HEK293 (cell line): Measurements from ENCODE around the gene MPZL2.

ENCODE experiments used
- CTCF ChIA-PET: fragments of 350-600 bp; formaldehyde crosslinking; extraction: SDS; loops from one replicate; lab custom pipeline; 2021; ENCODE audit warnings: antibody characterized with exemption; lab: Yijun Ruan, JAX
- POLR2A ChIA-PET: fragments of 300-600 bp; formaldehyde crosslinking; extraction: SDS; loops from one replicate; lab custom pipeline; 2020; ENCODE audit warnings: antibody characterized with exemption, inconsistent platforms; lab: Yijun Ruan, JAX
- H3K27ac ChIP-seq: fragments of 200-500 bp; sonication (Bioruptor generic); 2 replicates; pipeline ENCODE4 v1.5.1; 2014; ENCODE audit warnings: low read depth, low read length, control low read depth, inconsistent platforms; ENCODE audit errors: extremely low read depth
- H3K36me3 ChIP-seq, 2 experiments: fragments of 200-500 bp in 1 of 2; sonication (Bioruptor generic) in 1 of 2; 1 replicate in 1 of 2; 2 replicates in 1 of 2; pipeline ENCODE4 v1.5.1; 2014 to 2017; ENCODE audit warnings: inconsistent platforms in 2 of 2, low read length in 2 of 2; ENCODE audit not compliant: control insufficient read depth in 2 of 2, insufficient read depth in 1 of 2
- H3K4me1 ChIP-seq: fragments of 200-500 bp; sonication (Bioruptor generic); 2 replicates; pipeline ENCODE4 v1.5.1; 2014; ENCODE audit warnings: mild to moderate bottlenecking, low read length, inconsistent platforms; ENCODE audit not compliant: control insufficient read depth, insufficient read depth
- H3K4me3 ChIP-seq: 2 replicates; pipeline ENCODE4 v1.5.1; 2011; ENCODE audit warnings: low read depth, mild to moderate bottlenecking, control low read depth, low read length, moderate library complexity
- H3K9me3 ChIP-seq: fragments of 200-500 bp; sonication (Bioruptor generic); 2 replicates; pipeline ENCODE4 v1.5.1; 2014; ENCODE audit warnings: low read depth, low read length, inconsistent platforms; ENCODE audit not compliant: control insufficient read depth, insufficient read depth
- MZF1 ChIP-seq: fragments of 450-650 bp; formaldehyde crosslinking; IDR thresholded peaks from 2 replicates; pipeline ENCODE4 v1.5.1; 2017; ENCODE audit warnings: missing biosample characterization, missing genetic modification characterization, borderline replicate concordance
- OVOL3 ChIP-seq: fragments of 450-650 bp; formaldehyde crosslinking; IDR thresholded peaks from 2 replicates; pipeline ENCODE4 v1.5.1; 2016; ENCODE audit warnings: missing biosample characterization, missing genetic modification characterization
- SP2 ChIP-seq: fragments of 450-650 bp; formaldehyde crosslinking; IDR thresholded peaks from 2 replicates; pipeline ENCODE4 v1.5.1; 2016; ENCODE audit warnings: missing biosample characterization, missing genetic modification characterization
- ZNF175 ChIP-seq: fragments of 450-650 bp; formaldehyde crosslinking; IDR thresholded peaks from 2 replicates; pipeline ENCODE4 v1.5.1; 2016; ENCODE audit warnings: missing biosample characterization, missing genetic modification characterization
- ZNF2 ChIP-seq: fragments of 450-650 bp; formaldehyde crosslinking; IDR thresholded peaks from 2 replicates; pipeline ENCODE4 v1.5.1; 2016; ENCODE audit warnings: missing biosample characterization, missing genetic modification characterization
- ZNF23 ChIP-seq: fragments of 450-650 bp; formaldehyde crosslinking; IDR thresholded peaks from 2 replicates; pipeline ENCODE4 v1.5.1; 2016; ENCODE audit warnings: missing biosample characterization, missing genetic modification characterization, borderline replicate concordance
- ZNF335 ChIP-seq: fragments of 450-650 bp; formaldehyde crosslinking; conservative IDR thresholded peaks from 2 replicates; pipeline ENCODE4 v1.5.1; 2016; ENCODE audit warnings: missing biosample characterization, missing genetic modification characterization
- ZNF548 ChIP-seq: fragments of 450-650 bp; formaldehyde crosslinking; IDR thresholded peaks from 2 replicates; pipeline ENCODE4 v1.5.1; 2016; ENCODE audit warnings: missing biosample characterization, missing genetic modification characterization
- ZNF610 ChIP-seq: fragments of 450-650 bp; formaldehyde crosslinking; IDR thresholded peaks from 2 replicates; pipeline ENCODE4 v1.5.1; 2016; ENCODE audit warnings: missing biosample characterization, missing genetic modification characterization, borderline replicate concordance
- ZNF629 ChIP-seq: fragments of 450-650 bp; formaldehyde crosslinking; IDR thresholded peaks from 2 replicates; pipeline ENCODE4 v1.5.1; 2017; ENCODE audit warnings: missing biosample characterization, missing genetic modification characterization
- ZNF660 ChIP-seq: fragments of 450-650 bp; IDR thresholded peaks from 2 replicates; pipeline ENCODE4 v1.5.1; 2018; ENCODE audit warnings: missing biosample characterization, mild to moderate bottlenecking, missing genetic modification characterization
- TF ChIP-seq, protein P1 (sequence below): fragments of 450-650 bp; IDR thresholded peaks from 2 replicates; pipeline ENCODE4 v1.5.1; 2018; ENCODE audit warnings: missing biosample characterization, missing genetic modification characterization
- TF ChIP-seq, protein P2 (sequence below): fragments of 450-650 bp; formaldehyde crosslinking; IDR thresholded peaks from 2 replicates; pipeline ENCODE4 v1.5.1; 2016; ENCODE audit warnings: missing biosample characterization, missing genetic modification characterization
- TF ChIP-seq, protein P3 (sequence below): fragments of 450-650 bp; formaldehyde crosslinking; IDR thresholded peaks from 2 replicates; pipeline ENCODE4; 2016; ENCODE audit warnings: missing biosample characterization, missing genetic modification characterization

MPZL2 gene

DNA sequence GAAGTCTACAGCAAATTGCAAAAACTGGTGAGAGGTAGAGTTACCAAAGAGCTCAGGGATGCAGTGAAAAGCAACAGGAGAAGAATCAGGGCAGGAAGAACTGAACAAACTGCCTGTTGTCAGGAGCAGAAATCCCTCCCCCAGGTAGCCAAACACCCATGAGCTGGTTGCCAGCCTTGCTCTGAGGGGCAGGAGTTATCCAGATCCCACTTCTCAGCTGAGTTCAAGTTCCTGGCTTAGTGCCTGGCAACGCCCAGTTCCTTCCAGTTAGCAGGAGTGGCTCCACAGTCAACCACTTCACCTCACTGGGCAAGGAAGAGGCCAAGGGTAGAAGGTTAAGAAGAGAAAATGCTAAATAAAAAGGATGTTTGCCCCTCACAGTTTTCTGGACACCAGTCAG, 1.9 kb upstream of the MPZL2 start:
- Histone ChIP-seq H3K36me3 (no peaks in the 10 kb centered on the region), H3K4me3 (no peak overlapping the region), H3K4me1 (no peaks in the 10 kb centered on the region), H3K27ac (no peak overlapping the region)
- CTCF ChIA-PET, result interaction anchor here (0.7 kb wide), 1 partner anchor 30 kb away, joined by 3 read pairs; no protein-coding TSS in a partner anchor
- TF ChIP-seq SP2 (tag by site-specific recombination) (0 out of 2 replicates have a peak, but pooled peaks have one; percentile 12), ZNF548 (tag by site-specific recombination) (no peak)
- TF ChIP-seq, protein P1, sequence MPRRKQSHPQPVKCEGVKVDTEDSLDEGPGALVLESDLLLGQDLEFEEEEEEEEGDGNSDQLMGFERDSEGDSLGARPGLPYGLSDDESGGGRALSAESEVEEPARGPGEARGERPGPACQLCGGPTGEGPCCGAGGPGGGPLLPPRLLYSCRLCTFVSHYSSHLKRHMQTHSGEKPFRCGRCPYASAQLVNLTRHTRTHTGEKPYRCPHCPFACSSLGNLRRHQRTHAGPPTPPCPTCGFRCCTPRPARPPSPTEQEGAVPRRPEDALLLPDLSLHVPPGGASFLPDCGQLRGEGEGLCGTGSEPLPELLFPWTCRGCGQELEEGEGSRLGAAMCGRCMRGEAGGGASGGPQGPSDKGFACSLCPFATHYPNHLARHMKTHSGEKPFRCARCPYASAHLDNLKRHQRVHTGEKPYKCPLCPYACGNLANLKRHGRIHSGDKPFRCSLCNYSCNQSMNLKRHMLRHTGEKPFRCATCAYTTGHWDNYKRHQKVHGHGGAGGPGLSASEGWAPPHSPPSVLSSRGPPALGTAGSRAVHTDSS (tag by site-specific recombination), result no peak
- TF ChIP-seq, all 188 proteins: peak for 1
- H3K9me3 ChIP-seq, result no peaks in the 10 kb centered on the region
- POLR2A ChIA-PET, result interaction anchor here (1.0 kb wide), 1 partner anchor 14 kb away, joined by 4 read pairs; the partner anchor contains the start of gene MPZL3

DNA sequence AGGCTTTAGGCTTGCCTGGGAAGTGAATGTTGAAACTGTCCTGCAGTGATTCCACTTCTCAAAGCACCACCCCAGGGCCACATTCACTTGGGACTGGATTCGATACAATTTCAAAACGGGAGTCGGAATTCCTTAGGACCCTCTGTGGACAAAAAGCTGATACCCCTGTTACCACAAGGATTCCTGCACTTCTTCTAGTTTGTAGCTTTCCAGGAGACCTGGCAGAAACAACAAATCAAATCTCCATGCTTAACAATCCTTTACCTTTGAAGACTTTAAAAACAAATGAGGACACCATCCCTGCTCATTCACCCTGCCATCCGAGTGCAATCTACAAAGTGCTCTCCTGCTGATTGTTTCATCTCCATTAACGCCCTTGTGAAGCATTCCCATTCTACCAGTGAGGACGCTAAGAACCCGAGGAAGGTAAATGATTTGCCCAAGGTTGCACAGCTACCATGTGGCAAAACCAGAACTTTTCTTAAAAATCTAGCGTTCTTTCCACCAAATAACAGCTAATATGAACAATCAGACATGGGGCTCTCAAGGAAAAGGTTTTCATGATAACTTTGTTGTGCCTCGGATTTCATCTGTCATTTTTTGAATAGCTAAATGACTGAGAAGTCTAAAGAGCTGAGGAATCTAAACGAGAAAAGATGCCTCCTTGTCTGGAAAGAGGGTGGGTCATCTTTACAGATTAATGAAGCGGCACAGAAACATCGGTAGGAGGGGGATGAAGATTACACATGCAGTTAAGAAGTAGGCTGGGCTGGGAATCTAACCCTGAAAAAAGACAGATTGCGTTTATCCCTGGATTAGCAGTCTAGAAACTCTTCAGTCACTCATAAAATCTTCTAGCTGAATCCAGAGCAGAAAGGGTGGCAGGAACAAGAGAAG, 720 bp upstream of the MPZL2 start:
- H3K36me3 ChIP-seq, result no peaks in the 10 kb centered on the region
- CTCF ChIA-PET, result interaction anchor here (0.8 to 1.3 kb wide), 7 partner anchors 11 to 260 kb away, joined by 3 to 7 read pairs (median 4); partner anchors contain the start of gene MPZL3
- peak overlapping the region; percentile 42 for H3K4me3 ChIP-seq
- no peaks in the 10 kb centered on the region for H3K4me1 ChIP-seq
- POLR2A ChIA-PET, result interaction anchor here (1.5 to 1.6 kb wide), 2 partner anchors 13 to 95 kb away, joined by 3 to 11 read pairs; partner anchors contain the start of genes MPZL3 and UBE4A
- no peaks in the 10 kb centered on the region for H3K9me3 ChIP-seq
- no peak overlapping the region for H3K27ac ChIP-seq
- TF ChIP-seq ZNF23 (tag by site-specific recombination) (no peak), ZNF629 (tag by site-specific recombination) (no peak), ZNF2 (tag by site-specific recombination) (no peak), ZNF660 (peak; percentile 48; the same call in 1 of the 2 replicates), ZNF175 (tag by site-specific recombination) (no peak), ZNF335 (tag by site-specific recombination) (peak; percentile 6; the same call in 1 of the 2 replicates), MZF1 (no peak)
- TF ChIP-seq, protein P2, sequence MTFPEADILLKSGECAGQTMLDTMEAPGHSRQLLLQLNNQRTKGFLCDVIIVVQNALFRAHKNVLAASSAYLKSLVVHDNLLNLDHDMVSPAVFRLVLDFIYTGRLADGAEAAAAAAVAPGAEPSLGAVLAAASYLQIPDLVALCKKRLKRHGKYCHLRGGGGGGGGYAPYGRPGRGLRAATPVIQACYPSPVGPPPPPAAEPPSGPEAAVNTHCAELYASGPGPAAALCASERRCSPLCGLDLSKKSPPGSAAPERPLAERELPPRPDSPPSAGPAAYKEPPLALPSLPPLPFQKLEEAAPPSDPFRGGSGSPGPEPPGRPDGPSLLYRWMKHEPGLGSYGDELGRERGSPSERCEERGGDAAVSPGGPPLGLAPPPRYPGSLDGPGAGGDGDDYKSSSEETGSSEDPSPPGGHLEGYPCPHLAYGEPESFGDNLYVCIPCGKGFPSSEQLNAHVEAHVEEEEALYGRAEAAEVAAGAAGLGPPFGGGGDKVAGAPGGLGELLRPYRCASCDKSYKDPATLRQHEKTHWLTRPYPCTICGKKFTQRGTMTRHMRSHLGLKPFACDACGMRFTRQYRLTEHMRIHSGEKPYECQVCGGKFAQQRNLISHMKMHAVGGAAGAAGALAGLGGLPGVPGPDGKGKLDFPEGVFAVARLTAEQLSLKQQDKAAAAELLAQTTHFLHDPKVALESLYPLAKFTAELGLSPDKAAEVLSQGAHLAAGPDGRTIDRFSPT (tag by site-specific recombination), result no peak
- TF ChIP-seq, protein P3, sequence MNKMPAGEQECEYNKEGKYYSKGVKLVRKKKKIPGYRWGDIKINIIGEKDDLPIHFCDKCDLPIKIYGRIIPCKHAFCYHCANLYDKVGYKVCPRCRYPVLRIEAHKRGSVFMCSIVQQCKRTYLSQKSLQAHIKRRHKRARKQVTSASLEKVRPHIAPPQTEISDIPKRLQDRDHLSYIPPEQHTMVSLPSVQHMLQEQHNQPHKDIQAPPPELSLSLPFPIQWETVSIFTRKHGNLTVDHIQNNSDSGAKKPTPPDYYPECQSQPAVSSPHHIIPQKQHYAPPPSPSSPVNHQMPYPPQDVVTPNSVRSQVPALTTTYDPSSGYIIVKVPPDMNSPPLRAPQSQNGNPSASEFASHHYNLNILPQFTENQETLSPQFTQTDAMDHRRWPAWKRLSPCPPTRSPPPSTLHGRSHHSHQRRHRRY (tag by site-specific recombination), result no peak

DNA sequence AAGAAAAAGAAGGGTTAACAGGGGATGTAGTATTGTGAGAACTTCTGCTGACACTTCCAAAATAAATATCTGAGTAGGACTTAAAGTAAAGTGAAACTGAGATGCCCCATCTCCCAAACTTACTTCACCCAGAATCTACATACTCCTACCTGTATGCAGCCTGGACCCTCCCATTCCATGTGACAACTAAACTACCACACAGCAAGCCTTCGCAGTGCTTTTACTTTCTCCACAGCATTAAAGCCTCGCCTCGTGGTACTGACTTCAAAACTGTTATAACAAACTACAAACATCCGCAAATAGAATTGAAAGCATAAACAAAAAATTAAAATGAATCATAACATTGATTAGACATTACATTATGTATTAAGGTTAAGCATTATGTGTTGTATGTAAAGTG, 985 bp downstream of the MPZL2 start:
- CTCF ChIA-PET, result interaction anchor here (1.1 to 1.4 kb wide), 2 partner anchors 20 to 88 kb away, joined by 4 read pairs; no protein-coding TSS in a partner anchor
- H3K36me3 ChIP-seq, result no peaks in the 10 kb centered on the region
- TF ChIP-seq OVOL3 (tag by site-specific recombination) (no peak), ZNF610 (tag by site-specific recombination) (no peak)
- no peak overlapping the region for H3K27ac ChIP-seq
- H3K4me1 ChIP-seq, result no peaks in the 10 kb centered on the region
- H3K4me3 ChIP-seq, result no peak overlapping the region
- H3K9me3 ChIP-seq, result no peaks in the 10 kb centered on the region
- POLR2A ChIA-PET, result interaction anchor here (1.0 kb wide), 1 partner anchor 18 kb away, joined by 3 read pairs; no protein-coding TSS in a partner anchor
